GM12892 (cell line): Measurements from ENCODE around the gene FILIP1L.

Source experiments
- POLR2A ChIP-seq: IDR thresholded peaks from 2 replicates; pipeline ENCODE4 v1.6.1; 2011; ENCODE audit warnings: low read depth, low read length, control low read depth
- TAF1 ChIP-seq: IDR thresholded peaks from 2 replicates; pipeline ENCODE4 v1.6.1; 2011; ENCODE audit warnings: low read depth, mild to moderate bottlenecking, control low read depth, low read length, borderline replicate concordance

- TF ChIP-seq TAF1: no peak
- TF ChIP-seq POLR2A: no peak
Measured at GRCh38 chr3:100073714-100074307, 40.5 kb downstream of the FILIP1L start.
